ENCODE measurements around the gene EXD1. TPM values are rescaled to one million over a fixed set of nuclear protein-coding genes. Genes with fewer than 3 reads are reported as not detected.

EXD1 gene
- total and polyA plus RNA-seq, 9 donors = not detected

- Histone ChIP-seq H3K4me1 (ENCODE audit: insufficient read depth) (no peaks in the 10 kb centered on the region), H3K27ac (no peak overlapping the region), H3K27me3 (no peaks in the 10 kb centered on the region), H3K36me3 (no peaks in the 10 kb centered on the region), H3K9me3 (no peaks in the 10 kb centered on the region), H3K4me3 (no peak overlapping the region)
- 58 to 74% (median 61%) methylated on average over 2 of the region's 2 CpGs for WGBS, 3 donors
- DNase-seq = no peak
- intact Hi-C loops (cut with DNase I) = no loop called here
- TF ChIP-seq EP300 (IDR thresholded peaks at IDR 0.05) (no peak), CTCF (IDR thresholded peaks at IDR 0.05) (no peak), POLR2A (IDR thresholded peaks at IDR 0.05) (no peak)
Observed at GRCh38 chr15:41154412-41154811, 76.1 kb downstream of the EXD1 start.

DNA sequence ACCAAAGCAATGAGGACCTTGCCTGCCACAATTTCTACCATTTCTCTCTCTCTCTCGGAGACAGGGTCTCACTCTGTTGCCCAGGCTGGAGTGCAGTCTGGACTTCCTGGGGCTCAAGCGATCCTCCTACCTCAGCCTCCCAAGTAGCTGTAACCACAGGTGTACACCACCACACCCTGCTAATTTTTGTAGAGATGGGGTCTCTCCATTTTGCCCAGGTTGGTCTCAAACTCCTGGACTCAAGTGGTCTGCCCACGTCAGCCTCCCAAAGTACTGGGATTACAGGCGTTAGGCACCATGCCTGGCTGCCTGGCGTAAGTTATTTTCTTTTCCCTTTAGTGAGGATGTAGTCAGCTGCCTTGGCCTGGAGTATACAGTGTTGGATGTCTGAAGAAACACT is 76.8 kb downstream of the EXD1 start:
- Histone ChIP-seq H3K4me1 (ENCODE audit: insufficient read depth) (no peaks in the 10 kb centered on the region), H3K4me3 (no peak overlapping the region), H3K36me3 (no peaks in the 10 kb centered on the region), H3K27ac (no peak overlapping the region), H3K9me3 (no peaks in the 10 kb centered on the region), H3K27me3 (no peaks in the 10 kb centered on the region)
- 92 to 93% (median 92%) methylated on average over 5 of the region's 5 CpGs for WGBS, 3 donors
- TF ChIP-seq EP300 (IDR thresholded peaks at IDR 0.05) (no peak), POLR2A (IDR thresholded peaks at IDR 0.05) (no peak), CTCF (IDR thresholded peaks at IDR 0.05) (no peak)
- intact Hi-C loops (cut with DNase I) = no loop called here
- no peak for DNase-seq

DNA sequence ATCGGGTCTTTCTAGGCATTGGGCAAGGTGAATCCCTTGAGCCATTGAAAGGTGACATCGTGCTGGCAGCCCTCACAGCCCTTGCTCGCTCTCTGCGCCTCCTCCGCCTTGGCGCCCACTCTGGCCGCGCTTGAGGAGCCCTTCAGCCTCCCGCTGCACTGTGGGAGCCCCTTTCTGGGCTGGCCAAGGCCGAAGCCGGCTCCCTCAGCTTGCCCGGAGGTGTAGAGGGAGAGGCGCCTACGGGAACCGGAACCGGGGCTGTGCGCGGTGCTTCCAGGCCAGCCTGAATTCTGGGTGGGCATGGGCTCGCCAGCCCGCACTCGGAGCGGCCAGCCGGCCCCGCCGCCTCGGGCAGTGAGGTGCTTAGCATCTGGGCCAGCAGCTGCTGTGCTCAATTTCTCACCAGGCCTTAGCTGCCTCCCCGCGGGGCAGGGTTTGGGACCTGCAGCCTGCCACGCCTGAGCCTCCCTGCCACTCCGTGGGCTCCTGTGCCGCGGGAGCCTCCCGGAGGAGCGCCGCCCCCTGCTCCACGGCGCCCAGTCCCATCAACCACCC is 79.0 kb downstream of the EXD1 start:
- DNase-seq = no peak
- Histone ChIP-seq H3K27me3 (no peaks in the 10 kb centered on the region), H3K36me3 (no peaks in the 10 kb centered on the region), H3K4me3 (no peak overlapping the region), H3K9me3 (no peaks in the 10 kb centered on the region), H3K27ac (no peak overlapping the region), H3K4me1 (ENCODE audit: insufficient read depth) (no peaks in the 10 kb centered on the region)
- intact Hi-C loops (cut with DNase I) = no loop called here
- WGBS, 3 donors = 94 to 97% (median 95%) methylated on average over 29 to 37 of the region's 37 CpGs
- TF ChIP-seq EP300 (IDR thresholded peaks at IDR 0.05) (no peak), CTCF (IDR thresholded peaks at IDR 0.05) (no peak), POLR2A (IDR thresholded peaks at IDR 0.05) (no peak)

GRCh38 chr15:41150279-41150678 is 80.3 kb downstream of the EXD1 start:
- Histone ChIP-seq H3K36me3 (no peaks in the 10 kb centered on the region), H3K9me3 (no peaks in the 10 kb centered on the region), H3K4me1 (ENCODE audit: insufficient read depth) (no peaks in the 10 kb centered on the region), H3K27ac (no peak overlapping the region), H3K4me3 (no peak overlapping the region), H3K27me3 (no peaks in the 10 kb centered on the region)
- TF ChIP-seq EP300 (IDR thresholded peaks at IDR 0.05) (no peak), CTCF (IDR thresholded peaks at IDR 0.05) (no peak)
- intact Hi-C loops (cut with DNase I) = no loop called here
- DNase-seq = no peak
- 78 to 82% (median 79%) methylated on average over 4 of the region's 4 CpGs for WGBS, 3 donors
